GM12878 (cell line): ENCODE data around the gene ZFYVE19.

ENCODE experiments used
- CBFB ChIP-seq: IDR thresholded peaks from 2 replicates; pipeline ENCODE4 v1.6.1; 2016; ENCODE audit warnings: antibody characterized with exemption, low read depth
- EZH2 ChIP-seq: IDR thresholded peaks from 2 replicates; pipeline ENCODE4 v1.6.1; 2012; ENCODE audit warnings: low read depth, mild to moderate bottlenecking, control low read depth, inconsistent platforms, low read length, borderline replicate concordance; ENCODE audit not compliant: control insufficient read depth
- NFIC ChIP-seq: IDR thresholded peaks from 2 replicates; pipeline ENCODE4 v1.6.1; 2012; ENCODE audit warnings: low read depth, mild to moderate bottlenecking, inconsistent platforms, low read length, moderate library complexity
- NFYB ChIP-seq: IDR thresholded peaks from 2 replicates; pipeline ENCODE4 v1.6.1; 2011; ENCODE audit warnings: low read depth, mild to moderate bottlenecking, low read length, improper control_type of control experiment, moderate library complexity; ENCODE audit not compliant: insufficient read depth
- POLR2A ChIP-seq: IDR thresholded peaks from 2 replicates; pipeline ENCODE4 v1.6.1; 2011; ENCODE audit warnings: low read depth, mild to moderate bottlenecking, low read length
- SP1 ChIP-seq: IDR thresholded peaks from one replicate; pipeline ENCODE4 v1.6.1; 2011; ENCODE audit warnings: low read depth, low read length
- TAF1 ChIP-seq: IDR thresholded peaks from 2 replicates; pipeline ENCODE4 v1.6.1; 2011; ENCODE audit warnings: mild to moderate bottlenecking, low read depth, low read length, borderline replicate concordance

- TF ChIP-seq SP1 (no peak), NFIC (no peak), POLR2A (no peak), EZH2 (no peak), CBFB (no peak), NFYB (no peak), TAF1 (no peak)
These were observed 45.6 kb downstream of the ZFYVE19 start for GRCh38 chr15:40852529-40852928.
